OCI-LY1 (cell line): Measurements from ENCODE around the gene SERPINB12.

Source experiments
- CTCF ChIP-seq: fragments of 200-600 bp; sonication (generic), shearing (Covaris generic); IDR thresholded peaks from 2 replicates; pipeline ENCODE4 v1.5.1; 2017; ENCODE audit warnings: mild to moderate bottlenecking, antibody characterized with exemption, low read length, moderate library complexity, mixed read lengths
- EZH2 ChIP-seq: fragments of 200-600 bp; sonication (generic), shearing (Covaris generic); IDR thresholded peaks from 2 replicates; pipeline ENCODE4 v1.8.0; 2017; ENCODE audit warnings: borderline replicate concordance, mixed run types, mild to moderate bottlenecking, antibody characterized with exemption, low read length, moderate library complexity, mixed read lengths

- TF ChIP-seq CTCF (no peak), EZH2 (no peak)
These were observed 49.3 kb upstream of the SERPINB12 start for GRCh38 chr18:63492851-63493250.
